Left lung (tissue), 10 donors: ENCODE results near the gene MEST. TPM values are rescaled to one million over a fixed set of nuclear protein-coding genes. Genes with fewer than 3 reads are reported as not detected.

Experiments
- ATAC-seq: fragments of 200-7000 bp; cut with Tn5 transposase; one replicate; pipeline ENCODE4 v1.9.1; 2020; ENCODE audit warnings: moderate library complexity
- DNase-seq, 4 donors: peaks; one replicate each; pipeline ENCODE4 v3.0.0-alpha.2; 2013 to 2020
- H3K27ac ChIP-seq, 2 donors: fragments of 200-600 bp; sonication (generic) in 1 of 2; one replicate each; pipeline versions ENCODE4 v1.5.0 to v1.8.0; 2020 to 2021
- H3K27me3 ChIP-seq, 2 donors: fragments of 200-600 bp; sonication (generic) in 1 of 2; one replicate each; pipeline versions ENCODE4 v1.5.0 to v1.8.0; 2020 to 2021
- H3K36me3 ChIP-seq, 2 donors: fragments of 200-600 bp; sonication (generic) in 1 of 2; one replicate each; pipeline versions ENCODE4 v1.5.0 to v1.8.0; 2020 to 2021
- H3K4me1 ChIP-seq, 2 donors: fragments of 200-600 bp; one replicate each; pipeline ENCODE4 v1.8.0; 2021
- H3K4me3 ChIP-seq, 2 donors: fragments of 200-600 bp; sonication (generic) in 1 of 2; one replicate each; pipeline versions ENCODE4 v1.5.0 to v1.8.0; 2020 to 2021; ENCODE audit warnings: mild to moderate bottlenecking in 1 of 2
- H3K9me3 ChIP-seq, 2 donors: fragments of 200-600 bp; sonication (generic) in 1 of 2; one replicate each; pipeline versions ENCODE4 v1.5.0 to v1.8.0; 2020 to 2021
- intact Hi-C, 2 donors: fragments of 100-400 bp; cut with DNase I; formaldehyde crosslinking; loops; one replicate each; pipeline versions ENCODE4 v1.11.2 to v1.14.2; 2022
- polyA plus RNA-seq, 6 donors: library from polyadenylated mRNA; unstranded; fragments of 120-200 nt; gene quantifications; one replicate each; pipeline ENCODE4 v1.2.1, GENCODE V29; 2013; ENCODE audit not compliant: insufficient read length in 6 of 6
- total RNA-seq, 2 donors: library from RNA; stranded (reverse); fragmentation: NEBNext Ultra II Directional; extraction: Animal tissue kit (Norgen Biotek cat#: 25700); gene quantifications; one replicate each; pipeline ENCODE4 v1.2.1, GENCODE V29; 2021
- TF ChIP-seq, protein P1 (sequence below), 2 donors: fragments of 200-600 bp; sonication (generic) in 1 of 2; IDR thresholded peaks; one replicate each; pipeline versions ENCODE4 v1.5.0 to v1.8.0; 2021; ENCODE audit warnings: antibody characterized with exemption in 2 of 2
- donor health status: DM: no; HTN: yes; CAD: no.
- donor health status: DM: no; HTN: no; CAD: no.

MEST gene
- total and polyA plus RNA-seq, 8 donors, result 101 to 451 (median 401) TPM

- intact Hi-C loops, result no loop called here
- peaks cover 0 to 13% of the 10 kb centered on the region in 2 donors for H3K9me3 ChIP-seq
- H3K27ac ChIP-seq, result no peak overlapping the region
- no peak overlapping the region for H3K4me3 ChIP-seq
- no peak for DNase-seq
- no peaks in the 10 kb centered on the region for H3K27me3 ChIP-seq
- no peaks in the 10 kb centered on the region for H3K4me1 ChIP-seq
- TF ChIP-seq, protein P1, sequence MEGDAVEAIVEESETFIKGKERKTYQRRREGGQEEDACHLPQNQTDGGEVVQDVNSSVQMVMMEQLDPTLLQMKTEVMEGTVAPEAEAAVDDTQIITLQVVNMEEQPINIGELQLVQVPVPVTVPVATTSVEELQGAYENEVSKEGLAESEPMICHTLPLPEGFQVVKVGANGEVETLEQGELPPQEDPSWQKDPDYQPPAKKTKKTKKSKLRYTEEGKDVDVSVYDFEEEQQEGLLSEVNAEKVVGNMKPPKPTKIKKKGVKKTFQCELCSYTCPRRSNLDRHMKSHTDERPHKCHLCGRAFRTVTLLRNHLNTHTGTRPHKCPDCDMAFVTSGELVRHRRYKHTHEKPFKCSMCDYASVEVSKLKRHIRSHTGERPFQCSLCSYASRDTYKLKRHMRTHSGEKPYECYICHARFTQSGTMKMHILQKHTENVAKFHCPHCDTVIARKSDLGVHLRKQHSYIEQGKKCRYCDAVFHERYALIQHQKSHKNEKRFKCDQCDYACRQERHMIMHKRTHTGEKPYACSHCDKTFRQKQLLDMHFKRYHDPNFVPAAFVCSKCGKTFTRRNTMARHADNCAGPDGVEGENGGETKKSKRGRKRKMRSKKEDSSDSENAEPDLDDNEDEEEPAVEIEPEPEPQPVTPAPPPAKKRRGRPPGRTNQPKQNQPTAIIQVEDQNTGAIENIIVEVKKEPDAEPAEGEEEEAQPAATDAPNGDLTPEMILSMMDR (IDR thresholded peaks at IDR 0.05), result no peak
- no peaks in the 10 kb centered on the region for H3K36me3 ChIP-seq
- no peak for ATAC-seq
These were observed 30.6 kb upstream of the MEST start for GRCh38 chr7:130461272-130461671.

GRCh38 chr7:130463553-130464434 lies 28.1 kb upstream of the MEST start:
- TF ChIP-seq, protein P1 (IDR thresholded peaks at IDR 0.05), result no peak
- peaks cover 0 to 11% of the 10 kb centered on the region in 2 donors for H3K9me3 ChIP-seq
- no peaks in the 10 kb centered on the region for H3K27me3 ChIP-seq
- H3K4me3 ChIP-seq, result no peak overlapping the region
- no peak overlapping the region for H3K27ac ChIP-seq
- DNase-seq (no peak), ATAC-seq (no peak)
- no peaks in the 10 kb centered on the region for H3K4me1 ChIP-seq
- intact Hi-C loops, result no loop called here
- no peaks in the 10 kb centered on the region for H3K36me3 ChIP-seq

- Histone ChIP-seq H3K36me3 (no peaks in the 10 kb centered on the region), H3K9me3 (no peaks in the 10 kb centered on the region), H3K27me3 (no peaks in the 10 kb centered on the region), H3K4me1 (no peaks in the 10 kb centered on the region), H3K4me3 (no peak overlapping the region), H3K27ac (no peak overlapping the region)
- TF ChIP-seq, protein P1 (IDR thresholded peaks at IDR 0.05), result no peak
- intact Hi-C loops, result no loop called here
- ATAC-seq, result no peak
- DNase-seq, result no peak
These were observed 23.3 kb upstream of the MEST start for GRCh38 chr7:130468612-130469011.

DNA sequence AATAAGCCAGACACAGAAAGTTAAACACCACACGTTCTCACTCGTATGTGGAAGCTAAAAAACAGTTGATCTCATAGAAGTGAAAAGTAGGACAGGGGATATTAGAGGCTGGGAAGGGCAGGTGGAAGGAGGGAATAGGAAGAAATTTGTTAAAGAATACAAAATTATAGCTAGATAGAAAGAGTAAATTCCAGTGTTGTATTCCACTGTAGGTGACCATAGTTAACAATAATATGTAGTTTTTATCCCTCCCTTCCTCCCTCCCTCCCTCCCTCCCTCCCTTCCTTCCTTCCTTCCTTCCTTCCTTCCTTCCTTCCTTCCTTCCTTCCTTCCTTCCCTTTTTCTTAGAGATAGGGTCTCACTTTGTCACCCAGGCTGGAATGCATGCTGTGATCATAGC lies 19.9 kb upstream of the MEST start:
- Histone ChIP-seq H3K36me3 (no peaks in the 10 kb centered on the region), H3K4me3 (no peak overlapping the region), H3K4me1 (no peaks in the 10 kb centered on the region), H3K27me3 (no peaks in the 10 kb centered on the region), H3K9me3 (no peaks in the 10 kb centered on the region), H3K27ac (no peak overlapping the region)
- intact Hi-C loops, result no loop called here
- TF ChIP-seq, protein P1 (IDR thresholded peaks at IDR 0.05), result no peak
- ATAC-seq (no peak), DNase-seq (no peak)

DNA sequence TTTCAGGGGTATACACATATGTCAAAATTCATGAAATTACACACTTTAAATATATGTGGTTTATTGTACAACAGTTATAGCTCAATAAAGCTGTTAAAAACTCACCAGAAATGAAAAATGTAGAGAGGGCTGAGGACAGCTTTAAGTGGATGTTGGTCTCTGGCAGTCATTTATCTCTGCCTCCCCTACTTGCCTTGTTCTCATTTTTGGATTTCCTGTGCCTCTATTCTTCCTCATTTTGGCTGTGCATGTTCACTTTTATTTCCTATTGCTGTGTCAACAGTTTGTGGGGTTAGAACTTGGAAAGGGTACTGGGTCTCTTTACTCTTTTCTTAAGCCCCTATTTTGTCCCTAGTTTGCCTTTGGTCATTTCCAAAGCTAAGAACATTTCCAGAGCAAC lies 18.6 kb upstream of the MEST start:
- intact Hi-C loops, result no loop called here
- no peak overlapping the region for H3K27ac ChIP-seq

More for the DNA sequence above, 18.6 kb upstream of the MEST start:
- Histone ChIP-seq H3K4me1 (no peaks in the 10 kb centered on the region), H3K27me3 (no peaks in the 10 kb centered on the region), H3K4me3 (no peak overlapping the region), H3K9me3 (peaks cover 0 to 5% of the 10 kb centered on the region in 2 donors), H3K36me3 (no peaks in the 10 kb centered on the region)
- ATAC-seq, result no peak
- TF ChIP-seq, protein P1 (IDR thresholded peaks at IDR 0.05), result no peak
- DNase-seq, result no peak
